ENCODE data around the gene FAS.
"Not testable (repeated sequence)": the region's sequence is repeated elsewhere in the genome, so short reads cannot be mapped to it uniquely, and the experiment has no call there.

Gene FAS

DNA sequence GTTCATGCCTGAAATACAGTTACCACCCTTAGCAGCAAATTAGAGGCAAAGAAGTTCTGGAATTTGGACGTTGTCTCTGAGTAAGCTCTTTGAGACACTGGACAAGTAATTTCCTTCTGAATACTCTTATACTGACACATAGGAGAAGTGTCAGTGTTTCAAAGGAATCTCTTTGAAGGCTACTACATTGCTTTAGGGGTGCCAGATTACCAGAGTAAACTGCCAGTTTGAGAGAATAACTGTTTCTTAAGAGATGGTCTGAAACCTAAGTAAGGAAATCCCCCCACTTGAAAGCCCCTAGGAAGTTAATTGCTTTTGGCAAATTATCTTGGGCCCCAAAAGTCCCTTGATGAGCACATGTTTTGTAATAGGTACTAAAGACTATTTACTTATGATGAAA lies 3.4 kb downstream of the FAS start:
- no peak for DNase-seq

DNA sequence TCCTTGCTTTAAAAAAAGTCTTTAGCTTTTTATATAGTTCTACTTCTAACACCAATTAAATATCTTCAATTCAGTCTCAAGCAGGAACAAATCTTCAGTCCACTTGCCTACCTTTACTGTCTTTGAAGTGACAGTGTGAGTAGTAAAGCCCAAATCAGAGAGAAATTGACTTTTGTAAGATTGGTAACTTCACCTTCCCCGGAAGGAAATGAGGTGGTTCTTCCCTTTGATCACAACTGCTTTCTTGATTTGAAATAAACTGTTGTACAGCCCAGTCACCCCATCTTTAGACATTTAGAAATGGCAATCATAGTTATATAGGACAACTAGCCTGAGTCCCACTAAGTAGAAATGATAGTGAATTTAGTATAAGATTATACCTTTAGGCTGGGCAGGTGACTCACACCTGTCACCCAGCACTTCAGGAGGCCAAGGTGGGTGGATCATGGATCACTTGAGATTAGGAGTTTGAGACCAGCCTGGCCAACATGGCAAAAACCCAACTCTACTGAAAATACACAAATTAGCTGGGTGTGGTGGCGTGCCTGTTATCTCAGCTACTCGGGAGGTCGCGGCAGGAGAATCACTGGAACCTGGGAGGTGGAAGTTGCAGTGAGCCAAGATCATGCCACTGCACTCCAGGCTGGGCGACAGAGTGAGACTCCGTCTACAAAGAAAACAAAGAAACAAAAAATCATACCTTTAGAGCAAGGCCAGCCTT lies 4.7 kb downstream of the FAS start:
- no peak for DNase-seq

DNA sequence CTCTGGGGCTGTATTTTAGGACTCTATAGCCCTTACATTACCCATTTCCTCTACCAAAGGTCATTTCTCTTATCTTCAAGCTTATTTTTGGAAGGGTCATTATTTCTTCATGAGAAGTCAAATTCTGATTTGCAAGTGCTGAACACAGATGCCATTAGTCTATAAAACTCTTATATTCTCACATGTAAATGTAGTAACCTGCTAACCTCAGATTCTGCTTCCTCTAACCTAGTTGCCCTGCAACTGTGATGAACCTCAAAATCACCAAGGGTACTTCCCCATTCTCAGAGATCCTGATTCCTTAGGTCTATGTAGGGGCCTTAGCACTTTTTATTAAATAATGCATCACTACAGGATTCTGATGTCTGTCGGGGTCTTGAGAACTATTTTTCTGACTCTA lies 6.3 kb downstream of the FAS start:
- no peak for DNase-seq

DNA sequence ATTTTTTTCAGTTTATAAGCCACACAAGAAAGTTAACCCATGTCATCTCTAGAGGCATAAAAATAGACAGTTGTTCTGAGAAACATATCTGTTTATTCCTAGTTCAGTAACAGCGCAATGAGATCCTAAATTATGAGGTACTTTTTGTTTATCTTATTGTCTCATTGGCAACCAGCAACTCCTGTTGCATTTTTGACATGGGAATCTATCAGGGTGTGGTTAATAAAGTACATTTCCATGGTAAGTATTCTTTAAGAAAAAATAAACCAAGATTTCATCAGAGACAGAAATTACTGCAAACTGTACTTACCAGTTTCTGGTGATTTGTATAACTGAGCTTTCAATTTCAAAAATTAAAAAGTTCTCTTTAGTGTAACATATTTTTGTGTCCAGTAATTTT lies 9.0 kb downstream of the FAS start:
- DNase-seq: no peak

DNA sequence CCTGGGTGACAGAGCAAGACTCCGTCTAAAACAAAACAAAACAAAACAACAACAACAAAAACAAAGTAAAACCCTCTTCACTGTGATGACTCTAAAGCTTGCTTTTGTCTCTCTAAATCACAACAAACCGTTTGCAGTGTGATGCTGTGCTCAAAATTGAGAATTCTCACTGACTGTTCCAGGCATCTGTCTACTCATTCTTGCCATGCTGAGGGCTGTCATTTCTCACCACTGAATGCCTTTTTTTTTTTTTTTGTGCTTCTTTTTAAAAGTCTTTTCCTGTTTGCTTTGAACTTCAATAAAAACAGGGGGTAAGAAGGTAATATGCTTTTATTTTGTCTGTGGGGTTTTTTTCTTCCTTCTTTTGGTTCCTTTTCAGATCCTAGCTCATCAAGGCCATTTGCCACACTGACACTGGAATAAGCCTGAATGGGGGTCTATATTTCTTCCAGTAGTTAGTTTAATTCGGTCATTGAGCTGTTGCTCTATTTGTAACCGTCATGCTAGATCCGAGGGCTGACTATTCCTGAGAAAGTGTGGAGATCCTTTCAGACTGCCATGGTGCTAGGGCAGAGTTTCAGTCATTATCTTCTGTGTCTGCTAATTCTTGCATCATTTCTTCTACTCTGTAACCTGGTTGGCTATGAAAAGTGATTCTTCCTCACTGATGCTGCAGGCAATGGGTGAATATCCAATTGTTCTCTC lies 10.6 kb downstream of the FAS start:
- no peak for DNase-seq

DNA sequence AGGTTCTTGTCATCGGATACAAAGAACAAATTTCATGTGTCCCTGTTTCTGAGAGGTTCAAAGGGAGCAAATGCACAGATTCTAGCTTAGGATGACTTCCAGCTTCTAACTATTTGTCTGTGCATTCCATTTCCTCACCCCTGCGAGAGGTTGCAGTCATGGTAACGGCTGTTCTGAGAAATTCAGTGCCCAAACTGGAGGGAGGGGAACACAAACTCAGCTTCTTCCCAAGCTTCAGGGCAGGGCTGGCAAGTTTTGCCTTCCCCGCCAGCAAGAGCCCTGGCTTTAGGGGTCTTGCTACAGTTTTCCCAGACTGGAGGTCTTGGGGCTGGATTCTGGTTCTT lies 11.1 kb downstream of the FAS start:
- peak; percentile 25 for DNase-seq

DNA sequence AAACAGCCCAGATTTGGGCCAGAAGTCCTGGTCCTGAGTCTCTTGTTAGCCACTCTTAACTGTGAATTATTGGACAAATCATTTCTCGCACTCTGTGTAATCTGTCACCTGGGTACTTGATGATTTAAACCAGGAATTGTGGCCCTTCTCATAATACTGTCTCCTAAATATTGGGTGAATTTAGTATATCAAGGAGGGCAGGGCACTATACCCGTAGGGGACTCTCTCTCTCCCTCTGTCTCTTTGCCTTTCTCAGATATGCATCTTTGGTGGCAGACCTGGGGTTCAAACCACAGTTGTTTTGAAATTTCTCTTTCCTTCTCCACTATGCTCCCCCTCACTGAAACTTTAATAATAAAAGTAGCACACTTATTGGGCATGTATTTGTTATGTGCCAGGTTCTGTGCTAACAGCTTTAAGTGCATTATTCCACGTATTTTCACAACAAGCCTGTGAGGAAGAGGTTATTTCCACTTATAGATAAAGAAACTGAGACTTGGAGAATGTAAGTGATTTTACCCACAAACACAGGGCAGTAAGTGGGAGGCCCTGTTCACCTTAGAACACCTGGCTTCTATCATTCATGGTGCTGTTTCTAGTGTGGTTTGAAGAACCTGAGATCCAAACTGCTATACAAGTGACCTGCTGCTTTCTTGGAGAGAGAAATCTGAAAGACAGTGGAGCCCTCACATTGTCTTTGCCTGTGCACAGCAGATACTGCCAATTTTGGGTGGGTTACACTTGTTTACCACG lies 11.8 kb downstream of the FAS start:
- DNase-seq: no peak

DNA sequence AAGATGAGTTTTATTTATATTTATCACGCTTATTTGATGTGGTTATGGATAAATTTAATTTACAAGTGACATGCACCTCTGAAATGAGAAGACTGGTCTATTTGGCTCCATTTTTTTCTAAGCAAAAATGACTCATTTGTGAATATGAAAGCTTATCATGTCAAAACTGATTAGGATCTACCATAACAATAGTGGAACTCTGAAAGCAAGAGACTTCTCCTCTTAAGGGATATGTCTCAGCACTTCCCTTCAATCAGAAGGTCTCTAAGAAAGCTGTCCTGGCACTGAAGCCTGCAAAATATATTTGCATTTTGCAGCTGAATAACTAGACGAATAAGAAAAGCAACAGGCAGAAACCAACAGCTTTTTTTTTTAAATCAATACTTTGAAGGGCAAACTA lies 12.7 kb downstream of the FAS start:
- DNase-seq: no peak

DNA sequence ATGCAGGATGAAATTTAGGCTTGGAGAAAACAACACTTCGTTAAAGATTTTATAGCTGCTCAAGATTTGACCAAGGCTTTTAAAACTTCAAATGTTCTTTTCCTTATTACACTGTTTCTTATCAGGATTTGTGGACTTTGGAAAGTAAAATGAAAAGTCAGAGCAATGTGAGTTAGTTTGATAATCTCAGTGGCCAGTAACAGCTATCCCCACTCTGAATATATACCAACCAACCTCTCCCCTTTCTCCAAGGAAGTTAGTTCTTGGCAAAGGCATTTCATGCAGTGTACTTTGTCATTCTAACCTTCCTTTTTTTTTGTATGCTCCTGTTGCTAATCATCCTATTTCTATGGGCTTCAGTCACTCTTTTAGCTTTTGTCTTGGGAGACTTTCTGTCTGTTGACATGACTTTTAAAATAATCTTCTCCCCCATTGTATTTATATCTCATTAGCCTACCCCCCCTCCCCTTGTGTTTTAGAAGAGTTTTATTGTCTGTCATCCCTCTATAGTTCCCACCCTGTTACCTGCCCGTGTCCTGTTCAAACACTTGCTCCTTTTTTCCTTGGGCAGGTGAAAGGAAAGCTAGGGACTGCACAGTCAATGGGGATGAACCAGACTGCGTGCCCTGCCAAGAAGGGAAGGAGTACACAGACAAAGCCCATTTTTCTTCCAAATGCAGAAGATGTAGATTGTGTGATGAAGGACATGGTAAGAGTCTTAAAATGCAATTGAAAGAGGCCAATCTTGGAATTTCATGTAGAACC lies 16.7 kb downstream of the FAS start:
- no peak for DNase-seq

DNA sequence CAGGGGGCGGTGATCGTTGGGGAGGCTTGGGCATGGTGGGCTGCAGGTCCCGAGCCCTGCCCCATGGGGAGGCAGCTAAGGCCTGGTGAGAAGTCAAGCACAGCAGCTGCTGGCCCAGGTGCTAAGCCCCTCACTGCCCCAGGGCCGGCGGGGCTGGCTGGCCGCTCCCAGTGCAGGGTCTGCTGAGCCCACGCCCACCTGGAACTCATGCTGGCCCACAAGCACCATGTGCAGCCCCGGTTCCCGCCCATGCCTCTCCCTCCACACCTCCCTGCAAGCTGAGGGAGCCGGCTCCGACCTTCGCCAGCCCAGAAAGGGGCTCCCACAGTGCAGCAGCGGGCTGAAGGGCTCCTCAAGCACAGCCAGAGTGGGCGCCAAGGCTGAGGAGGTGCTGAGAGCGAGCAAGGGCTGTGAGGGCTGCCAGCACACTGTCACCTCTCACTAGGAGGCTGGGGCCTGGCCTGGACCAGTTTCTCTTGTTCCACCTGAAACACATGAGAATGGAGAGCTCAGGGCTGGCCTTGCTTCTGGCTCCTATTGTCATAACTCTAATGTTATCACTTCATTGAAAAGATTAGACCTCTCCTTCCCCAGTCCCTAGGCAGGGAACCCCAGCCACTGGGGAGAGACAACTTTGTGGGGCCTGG lies 28.2 kb downstream of the FAS start:
- DNase-seq: not testable (repeated sequence)

DNA sequence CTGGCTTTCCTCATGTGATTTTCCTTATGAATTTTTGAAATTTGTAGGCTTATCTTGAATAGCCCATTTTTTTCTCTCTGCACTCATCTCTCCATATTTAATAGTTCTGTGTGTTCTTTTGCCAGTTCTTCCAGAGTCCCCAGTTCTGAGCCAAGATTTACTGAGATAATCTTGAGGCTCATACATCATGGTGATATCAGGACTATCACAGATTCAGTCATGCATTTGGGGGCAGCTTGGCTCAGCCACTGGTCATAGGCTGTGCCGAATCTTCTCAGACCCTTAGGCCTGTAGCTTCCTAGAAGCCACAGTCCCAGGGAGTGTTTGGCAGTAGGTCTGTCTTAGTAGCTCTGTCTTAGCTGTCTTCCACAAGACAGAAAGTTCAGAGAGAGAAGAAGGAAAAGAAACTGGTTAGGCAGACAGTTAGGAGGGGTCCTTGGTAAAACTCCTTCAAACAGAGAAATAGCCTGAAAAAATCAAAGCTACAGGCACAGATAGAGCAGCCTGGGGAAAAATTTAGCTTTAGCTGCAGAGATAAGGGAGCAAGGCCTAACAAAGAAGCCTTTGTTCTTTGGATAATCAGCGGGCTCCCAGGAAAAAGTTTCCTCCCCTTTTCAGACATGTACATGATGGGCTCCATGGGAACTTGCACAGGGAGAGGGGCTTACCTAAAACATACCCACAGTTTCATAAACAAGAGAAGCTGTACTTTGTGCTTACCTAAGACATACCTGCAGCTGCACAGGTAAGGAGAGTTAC lies 29.1 kb downstream of the FAS start:
- DNase-seq: no peak

DNA sequence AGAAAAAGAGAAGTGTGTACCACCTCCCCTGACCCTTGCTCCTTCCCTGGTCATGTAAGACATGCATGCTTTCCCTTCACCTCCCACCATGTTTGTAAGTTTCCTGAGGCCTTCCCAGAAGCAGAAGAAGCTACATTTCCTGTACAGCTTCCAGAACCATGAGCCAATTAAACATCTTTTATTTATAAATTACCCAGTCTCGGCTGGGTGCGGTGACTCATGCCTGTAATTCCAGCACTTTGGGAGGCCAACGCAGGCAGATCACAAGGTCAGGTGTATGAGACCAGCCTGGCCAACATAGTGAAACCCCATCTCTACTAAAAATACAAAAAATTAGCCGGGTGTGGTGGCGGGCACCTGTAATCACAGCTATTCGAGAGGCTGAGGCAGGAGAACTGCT lies 30.9 kb downstream of the FAS start:
- DNase-seq: not testable (repeated sequence)

DNA sequence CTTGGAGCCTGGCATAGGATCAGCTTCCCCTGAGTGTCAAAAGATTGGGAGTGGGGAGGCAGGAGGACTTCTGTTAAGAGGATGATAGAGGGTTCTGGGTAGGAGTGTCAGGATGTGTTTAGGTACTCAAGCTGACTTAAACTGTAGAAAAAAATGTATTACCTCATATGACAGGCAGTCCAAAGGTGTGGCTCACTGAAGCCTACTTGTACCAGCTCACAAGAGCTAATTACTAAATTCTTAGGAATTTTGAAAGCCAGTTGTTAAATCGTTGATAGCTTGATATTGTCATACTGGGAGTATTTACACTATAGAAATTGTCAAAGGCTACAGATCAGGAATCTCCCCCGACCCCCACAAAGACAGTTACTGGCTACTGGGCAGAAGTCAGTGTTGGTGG lies 32.1 kb downstream of the FAS start:
- DNase-seq: no peak

DNA sequence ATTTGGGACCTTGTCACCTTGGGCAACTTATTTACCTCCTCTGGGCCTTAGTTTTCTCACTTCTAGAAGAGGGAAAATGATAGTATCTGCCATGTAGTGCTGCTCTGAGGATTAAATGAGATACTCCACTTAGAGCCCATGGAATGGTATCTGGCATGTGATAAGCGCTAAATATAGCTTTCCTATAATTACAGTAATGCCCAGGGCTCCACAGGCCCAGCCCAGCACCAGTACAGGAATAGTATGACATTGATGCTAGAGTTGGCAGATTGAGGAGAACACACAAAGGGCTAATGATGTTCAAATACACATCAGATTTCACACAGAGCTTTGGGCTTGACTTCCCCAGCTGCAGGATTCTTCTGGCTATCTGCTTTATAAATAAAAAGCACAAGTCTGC lies 34.9 kb downstream of the FAS start:
- no peak for DNase-seq

DNA sequence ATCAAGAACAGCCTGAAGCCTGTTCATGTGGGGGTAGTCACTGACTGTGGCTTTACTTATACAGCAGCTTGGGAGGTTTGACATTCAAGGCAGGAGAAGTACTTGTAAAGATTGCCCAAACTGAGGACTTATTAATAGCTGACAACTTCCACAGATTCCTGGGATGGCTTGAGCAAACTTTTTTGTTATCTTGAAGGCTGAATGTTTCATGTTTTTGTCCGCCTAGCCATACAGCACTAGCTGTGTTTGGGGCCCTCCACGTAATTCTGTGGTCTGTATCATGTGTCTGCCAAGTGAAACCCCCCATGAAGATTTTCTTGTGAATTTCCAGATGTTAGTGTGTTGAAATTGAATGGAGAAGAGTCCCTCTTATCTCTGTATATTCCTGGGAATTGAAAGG lies 38.6 kb downstream of the FAS start:
- DNase-seq: no peak

DNA sequence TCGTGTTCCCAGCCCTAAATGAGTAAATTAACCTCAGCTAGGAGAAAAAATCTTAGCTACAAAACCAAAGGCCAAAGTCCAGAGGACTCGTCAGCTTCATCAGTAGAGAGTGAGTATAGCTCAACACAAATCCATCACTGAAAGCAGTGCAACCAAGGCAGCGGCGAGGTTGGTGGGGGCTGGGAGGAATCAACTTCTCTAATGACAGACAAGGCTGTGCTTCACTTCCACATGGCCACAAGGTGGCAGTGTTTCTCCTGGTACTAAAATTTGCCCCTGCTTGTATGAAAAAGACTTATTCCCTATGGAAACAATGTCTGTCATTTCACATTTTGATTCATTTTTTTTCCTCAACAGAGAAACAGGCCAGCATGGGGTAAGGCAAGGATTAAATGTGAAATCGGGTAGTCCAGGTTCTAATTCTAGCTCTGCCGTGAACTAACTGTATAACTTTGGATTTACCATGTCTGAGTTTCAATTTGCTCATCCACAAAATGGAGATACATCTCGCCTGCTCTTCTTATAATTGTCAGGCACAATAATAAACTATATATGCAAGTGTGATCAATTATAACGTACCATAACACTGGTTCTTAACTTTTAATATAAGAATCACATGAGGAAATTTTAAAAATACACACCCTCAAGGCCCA lies 39.3 kb downstream of the FAS start:
- peak; percentile 75 for DNase-seq

DNA sequence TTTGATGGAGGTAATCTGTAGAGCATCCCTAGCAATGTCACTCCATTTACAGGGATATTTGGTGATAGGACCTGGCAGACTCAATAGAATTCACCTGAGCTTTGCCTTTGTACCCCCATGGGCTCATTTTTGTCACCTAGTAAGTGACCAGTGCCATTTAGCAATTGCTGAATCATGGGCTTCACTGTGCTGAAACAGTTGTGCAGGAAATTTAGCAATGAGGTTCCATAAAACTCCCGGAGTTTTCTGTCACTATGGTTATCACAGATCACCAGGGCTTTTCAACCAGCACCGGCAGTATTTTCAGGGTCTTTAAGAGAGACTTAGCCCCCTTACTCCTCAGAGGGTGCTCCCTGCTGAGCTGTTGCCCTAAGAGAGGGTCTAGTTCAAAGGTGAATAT lies 40.2 kb downstream of the FAS start:
- DNase-seq: no peak

DNA sequence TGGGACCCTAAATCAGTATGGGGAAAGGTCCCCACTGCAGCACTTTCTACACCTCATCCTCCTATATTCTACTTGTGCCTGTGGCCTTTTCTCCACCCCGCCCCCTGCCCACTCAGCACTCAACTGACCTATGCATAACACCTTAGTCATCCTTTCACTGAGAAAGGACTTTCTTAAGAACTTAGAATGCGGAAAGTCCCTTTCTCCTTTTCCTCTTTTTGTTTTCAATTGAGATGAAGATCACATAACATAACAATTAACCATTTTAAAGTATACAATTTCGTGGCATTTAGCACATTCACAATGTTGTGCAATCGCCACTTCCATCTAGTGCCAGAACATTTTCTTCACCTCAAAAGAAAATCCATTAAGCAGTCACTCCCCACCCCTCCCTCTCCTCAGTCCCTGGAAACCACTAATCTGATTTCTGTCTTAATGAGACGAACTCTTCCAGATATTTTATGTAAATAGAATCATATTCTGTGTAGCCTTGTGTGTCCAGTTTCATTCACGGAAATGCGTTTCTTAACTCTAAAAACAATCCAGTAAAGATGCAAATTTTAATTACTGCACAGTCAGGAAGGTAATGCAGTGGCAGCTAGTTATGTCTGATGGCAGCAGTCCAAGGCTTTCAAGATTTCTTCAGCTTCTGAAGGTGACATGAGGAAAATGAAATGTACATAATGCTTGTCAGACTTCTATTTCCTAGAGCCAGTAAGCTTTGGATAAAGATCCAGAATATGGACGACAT lies 41.7 kb downstream of the FAS start:
- DNase-seq: no peak

DNA sequence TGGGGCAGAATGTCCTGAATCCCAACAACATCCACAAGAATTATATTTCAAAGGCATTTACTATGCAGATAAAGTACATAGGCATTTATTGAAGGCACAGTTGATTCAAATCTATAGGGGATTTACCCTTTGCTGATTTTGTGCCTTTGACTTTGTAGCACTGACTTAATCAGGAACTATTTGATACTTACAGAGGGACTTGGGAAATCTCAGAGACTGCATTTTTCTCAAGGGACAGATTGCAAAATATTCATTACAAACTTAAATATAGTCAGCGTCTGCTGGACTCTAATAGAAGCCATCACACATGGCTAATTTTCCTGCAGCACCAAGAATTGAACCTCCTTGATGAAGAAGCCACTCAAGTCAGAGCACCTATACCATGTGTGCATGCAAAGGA lies 44.9 kb downstream of the FAS start:
- no peak for DNase-seq

DNA sequence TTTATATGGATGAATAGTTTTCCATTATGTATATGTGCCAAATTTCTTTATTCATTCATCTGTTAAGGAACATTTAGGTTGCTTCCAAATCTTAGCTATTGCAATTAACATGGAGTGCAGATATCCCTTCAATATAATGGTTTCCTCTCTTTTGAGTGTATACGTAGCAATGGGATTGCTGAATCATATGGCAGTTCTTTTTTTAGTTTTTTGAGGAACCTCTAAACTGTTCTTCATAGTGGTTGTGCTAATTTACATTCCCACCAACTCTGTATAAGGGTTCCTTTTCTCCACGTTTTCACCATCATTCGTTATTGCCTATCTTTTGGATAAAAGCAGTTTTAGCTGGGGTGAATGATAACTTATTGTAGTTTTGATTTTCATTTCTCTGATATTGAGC lies 46.5 kb downstream of the FAS start:
- no peak for DNase-seq

DNA sequence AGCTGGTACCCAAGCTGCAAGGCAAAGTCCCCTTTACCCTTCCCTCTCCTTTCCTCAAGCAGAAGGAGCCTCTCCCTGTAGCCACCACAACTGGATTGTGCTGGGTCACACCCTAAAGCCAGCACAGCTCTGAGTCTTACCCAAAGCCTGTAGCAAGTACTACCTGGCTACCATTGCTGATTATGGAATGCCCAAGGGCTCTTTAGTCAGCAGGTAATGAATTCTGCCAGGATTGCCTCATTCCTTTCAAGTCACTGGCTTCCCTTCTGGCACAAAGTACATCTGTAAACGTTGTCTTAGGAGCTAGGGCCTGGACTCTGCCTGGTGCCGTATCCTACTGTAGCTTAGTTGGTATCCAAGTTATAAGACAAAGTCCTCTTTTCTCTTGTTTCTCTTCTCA lies 52.0 kb downstream of the FAS start:
- DNase-seq: no peak

All from femur (tissue), 1 donor.